Fibroblast of lung (primary cell): Measurements from ENCODE around the gene RELL2. TPM values are rescaled to one million over a fixed set of nuclear protein-coding genes. Genes with fewer than 3 reads are reported as not detected.

Experiments used
- DNase-seq, 2 donors: peaks; one replicate each; pipeline versions ENCODE4 v3.0.0 to v3.0.0-alpha.2; 2010; ENCODE audit warnings: low read depth in 2 of 2
- H2AFZ ChIP-seq: 2 replicates; pipeline ENCODE4 v1.5.1; 2012; ENCODE audit warnings: low read length, control low read depth, inconsistent platforms
- H3K27ac ChIP-seq: 2 replicates; pipeline ENCODE4 v1.5.1; 2011; ENCODE audit warnings: low read length, control low read depth; ENCODE audit not compliant: insufficient read depth
- H3K27me3 ChIP-seq: 2 replicates; pipeline ENCODE4 v1.5.1; 2011; ENCODE audit warnings: mild to moderate bottlenecking, low read length; ENCODE audit not compliant: control insufficient read depth, insufficient read depth
- H3K36me3 ChIP-seq: 2 replicates; pipeline ENCODE4 v1.5.1; 2011; ENCODE audit warnings: low read length; ENCODE audit not compliant: control insufficient read depth, insufficient read depth
- H3K4me1 ChIP-seq: 2 replicates; pipeline ENCODE4 v1.5.1; 2011; ENCODE audit warnings: low read length; ENCODE audit not compliant: control insufficient read depth, insufficient read depth; ENCODE audit errors: extremely low read depth
- H3K4me2 ChIP-seq: 2 replicates; pipeline ENCODE4 v1.5.1; 2011; ENCODE audit warnings: low read length, control low read depth; ENCODE audit not compliant: insufficient read depth; ENCODE audit errors: extremely low read depth
- H3K4me3 ChIP-seq, 4 experiments: fragments of 200-600 bp in 1 of 4; sonication (generic) in 1 of 4; replicated peaks in 1 of 4; 2 replicates each; pipeline ENCODE4 v1.5.1; 2011 to 2016; ENCODE audit warnings: low read length in 4 of 4, low read depth in 3 of 4, mild to moderate bottlenecking in 3 of 4, control low read depth in 2 of 4, inconsistent platforms in 1 of 4, mixed read lengths in 1 of 4; ENCODE audit not compliant: insufficient read depth in 1 of 4; ENCODE audit errors: control extremely low read depth in 1 of 4
- H3K79me2 ChIP-seq: 2 replicates; pipeline ENCODE4 v1.5.1; 2012; ENCODE audit warnings: mild to moderate bottlenecking, low read length, inconsistent platforms; ENCODE audit not compliant: control insufficient read depth, insufficient read depth
- H3K9ac ChIP-seq: 2 replicates; pipeline ENCODE4 v1.5.1; 2011; ENCODE audit warnings: mild to moderate bottlenecking, low read length, control low read depth; ENCODE audit not compliant: insufficient read depth
- H3K9me3 ChIP-seq: 2 replicates; pipeline ENCODE4 v1.5.1; 2012; ENCODE audit warnings: low read depth, low read length; ENCODE audit not compliant: control insufficient read depth, insufficient read depth
- H4K20me1 ChIP-seq: 2 replicates; pipeline ENCODE4 v1.5.1; 2011; ENCODE audit warnings: low read length; ENCODE audit not compliant: control insufficient read depth, insufficient read depth; ENCODE audit errors: extremely low read depth
- EZH2 ChIP-seq: IDR thresholded peaks from 2 replicates; pipeline ENCODE4 v1.5.1; 2012; ENCODE audit warnings: low read length, control low read depth, mild to moderate bottlenecking; ENCODE audit errors: missing control alignments
- polyA plus RNA-seq, 2 donors: library from polyadenylated mRNA; depleted of rRNA in 1 of 2; stranded (reverse) in 1 of 2; unstranded in 1 of 2; fragments of >200 nt; gene quantifications; 2 replicates each; pipeline ENCODE4 v1.2.1, GENCODE V29; 2011 to 2012; ENCODE audit warnings: missing spikeins in 1 of 2
- total RNA-seq: library from RNA; depleted of rRNA; stranded (reverse); fragments of >200 nt; gene quantifications from 2 replicates; pipeline ENCODE4 v1.2.1, GENCODE V29; 2014
- TF ChIP-seq, protein P1 (sequence below), 2 donors: IDR thresholded peaks in 1 of 2; conservative IDR thresholded peaks in 1 of 2; 1 replicate in 1 of 2; 2 replicates in 1 of 2; pipeline ENCODE4 v1.5.1; 2011 to 2012; ENCODE audit warnings: low read length in 2 of 2, control low read depth in 1 of 2, inconsistent platforms in 1 of 2, low read depth in 1 of 2, mild to moderate bottlenecking in 1 of 2

RELL2 gene
- total and polyA plus RNA-seq, 2 donors (not counting 1 experiment from before 2014, with no cell fraction given) = 3.0 to 3.7 TPM

DNA sequence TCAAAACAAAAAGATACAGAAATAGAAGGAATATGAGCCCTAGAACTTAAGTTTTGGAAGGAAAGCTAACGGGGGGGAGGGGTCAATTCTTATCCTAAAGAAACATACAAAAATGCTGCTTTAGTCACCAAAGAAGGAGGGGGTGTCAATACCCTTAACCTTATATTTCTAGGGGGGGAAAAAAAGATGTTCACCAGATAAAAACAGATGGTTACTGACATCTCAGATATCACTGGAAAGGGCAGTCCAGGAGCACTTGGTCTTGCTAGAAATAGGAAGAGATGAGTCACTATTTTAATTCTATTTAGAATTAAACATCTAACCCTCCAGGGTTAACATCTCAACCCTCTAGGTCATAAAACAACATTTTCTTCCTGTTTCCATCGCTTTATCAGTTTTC lies 19.7 kb upstream of the RELL2 start:
- Histone ChIP-seq H3K27ac (no peak overlapping the region), H3K27me3 (no peaks in the 10 kb centered on the region), H2AFZ (no peak overlapping the region), H3K4me2 (peak overlapping the region; percentile 71), H3K9me3 (no peaks in the 10 kb centered on the region), H3K4me3 (peak overlapping the region; percentile 79 to 82 (median 80)), H4K20me1 (no peaks in the 10 kb centered on the region), H3K4me1 (no peaks in the 10 kb centered on the region), H3K36me3 (peaks cover 3% of the 10 kb centered on the region), H3K79me2 (peaks cover 56% of the 10 kb centered on the region), H3K9ac (no peak overlapping the region)
- TF ChIP-seq, protein P1, sequence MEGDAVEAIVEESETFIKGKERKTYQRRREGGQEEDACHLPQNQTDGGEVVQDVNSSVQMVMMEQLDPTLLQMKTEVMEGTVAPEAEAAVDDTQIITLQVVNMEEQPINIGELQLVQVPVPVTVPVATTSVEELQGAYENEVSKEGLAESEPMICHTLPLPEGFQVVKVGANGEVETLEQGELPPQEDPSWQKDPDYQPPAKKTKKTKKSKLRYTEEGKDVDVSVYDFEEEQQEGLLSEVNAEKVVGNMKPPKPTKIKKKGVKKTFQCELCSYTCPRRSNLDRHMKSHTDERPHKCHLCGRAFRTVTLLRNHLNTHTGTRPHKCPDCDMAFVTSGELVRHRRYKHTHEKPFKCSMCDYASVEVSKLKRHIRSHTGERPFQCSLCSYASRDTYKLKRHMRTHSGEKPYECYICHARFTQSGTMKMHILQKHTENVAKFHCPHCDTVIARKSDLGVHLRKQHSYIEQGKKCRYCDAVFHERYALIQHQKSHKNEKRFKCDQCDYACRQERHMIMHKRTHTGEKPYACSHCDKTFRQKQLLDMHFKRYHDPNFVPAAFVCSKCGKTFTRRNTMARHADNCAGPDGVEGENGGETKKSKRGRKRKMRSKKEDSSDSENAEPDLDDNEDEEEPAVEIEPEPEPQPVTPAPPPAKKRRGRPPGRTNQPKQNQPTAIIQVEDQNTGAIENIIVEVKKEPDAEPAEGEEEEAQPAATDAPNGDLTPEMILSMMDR (conservative IDR thresholded peaks at IDR 0.05 in 1 of 2, IDR thresholded peaks at IDR 0.05 in 1 of 2; ENCODE audit: low read depth in 1 of 2, low read length in 2 of 2) = no peak
- no peak for TF ChIP-seq EZH2
- DNase-seq = no peak

DNA sequence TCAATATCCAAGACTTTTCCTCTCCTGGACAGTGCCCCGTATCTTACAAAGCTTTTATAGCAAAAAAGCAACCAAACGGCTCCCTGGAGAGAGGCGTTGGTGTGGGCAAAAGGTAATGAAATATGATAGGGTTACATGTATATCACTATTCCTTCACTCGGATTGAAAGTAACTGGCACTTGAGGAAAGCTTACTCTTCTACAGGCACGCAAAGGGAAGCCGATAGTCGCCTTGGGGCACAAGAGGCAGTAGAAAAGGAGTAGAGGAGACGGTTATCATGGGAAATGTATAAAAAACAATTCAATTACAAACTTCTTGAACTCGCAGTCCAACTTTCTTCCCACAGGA lies 19.1 kb upstream of the RELL2 start:
- Histone ChIP-seq H3K36me3 (peaks cover 3% of the 10 kb centered on the region), H3K27me3 (no peaks in the 10 kb centered on the region), H3K4me2 (peak overlapping the region; percentile 71), H3K4me3 (peak overlapping the region; percentile 79 to 82 (median 80)), H3K4me1 (no peaks in the 10 kb centered on the region), H3K9me3 (no peaks in the 10 kb centered on the region), H3K27ac (peak overlapping the region; percentile 81), H2AFZ (peak overlapping the region; percentile 47), H3K9ac (peak overlapping the region; percentile 88), H4K20me1 (no peaks in the 10 kb centered on the region), H3K79me2 (peaks cover 50% of the 10 kb centered on the region)
- TF ChIP-seq, protein P1 (conservative IDR thresholded peaks at IDR 0.05 in 1 of 2, IDR thresholded peaks at IDR 0.05 in 1 of 2; ENCODE audit: low read depth in 1 of 2, low read length in 2 of 2) = no peak
- no peak for TF ChIP-seq EZH2
- DNase-seq = no peak

DNA sequence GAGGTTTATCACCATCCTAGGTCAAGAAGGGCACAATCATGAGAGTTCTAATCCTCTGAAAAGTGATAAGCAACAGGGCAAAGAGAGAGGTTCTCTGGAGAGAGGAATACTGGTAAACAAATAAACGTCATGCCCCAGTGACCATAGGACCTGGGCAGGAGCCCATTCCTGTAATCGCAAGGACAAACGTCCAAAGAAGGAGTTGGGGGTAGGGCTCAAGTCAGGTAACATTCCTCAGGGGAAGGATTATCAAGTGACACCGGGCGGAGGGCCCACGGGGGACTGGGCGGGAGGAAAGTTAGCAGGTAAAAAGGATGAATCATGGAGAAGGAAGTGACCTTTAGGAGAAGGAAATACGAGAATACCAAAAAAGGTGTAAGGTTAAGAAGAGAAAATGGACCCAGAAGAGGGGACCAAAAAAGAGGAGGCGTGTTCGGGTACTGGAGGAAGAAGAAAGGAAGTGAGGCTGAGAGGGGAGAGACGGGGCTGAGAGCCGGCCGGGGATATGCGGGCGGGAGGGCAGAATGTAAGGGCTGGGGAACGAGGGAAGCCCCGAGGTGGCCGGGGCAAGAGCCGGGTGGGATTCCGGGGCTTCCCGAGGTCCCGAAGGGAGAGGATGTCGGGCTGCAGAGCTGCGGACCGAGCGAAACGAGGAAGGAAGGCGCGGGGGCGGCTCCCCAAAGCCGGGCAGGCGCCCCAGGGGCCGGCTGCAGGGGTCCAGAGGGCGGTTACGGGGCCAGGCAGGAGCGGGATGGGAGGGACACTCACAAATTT lies 18.6 kb upstream of the RELL2 start:
- peak overlapping the region; percentile 71 for H3K4me2 ChIP-seq
- no peaks in the 10 kb centered on the region for H3K9me3 ChIP-seq
- H3K9ac ChIP-seq = peak overlapping the region; percentile 88
- peak in 1 of 2 donors; percentile 29 for DNase-seq
- peaks cover 4% of the 10 kb centered on the region for H3K36me3 ChIP-seq
- peak overlapping the region; percentile 47 for H2AFZ ChIP-seq
- H3K27me3 ChIP-seq = no peaks in the 10 kb centered on the region
- H3K27ac ChIP-seq = peak overlapping the region; percentile 81
- TF ChIP-seq EZH2 = no peak
- TF ChIP-seq, protein P1 (conservative IDR thresholded peaks at IDR 0.05 in 1 of 2, IDR thresholded peaks at IDR 0.05 in 1 of 2; ENCODE audit: low read depth in 1 of 2, low read length in 2 of 2) = no peak
- H3K79me2 ChIP-seq = peaks cover 45% of the 10 kb centered on the region
- no peaks in the 10 kb centered on the region for H3K4me1 ChIP-seq
- peak overlapping the region; percentile 79 to 82 (median 80) for H3K4me3 ChIP-seq
- H4K20me1 ChIP-seq = no peaks in the 10 kb centered on the region
